Chondrocyte (in vitro differentiated cells): Measurements from ENCODE around the gene SMIM32. TPM values are rescaled to one million over a fixed set of nuclear protein-coding genes. Genes with fewer than 3 reads are reported as not detected.

Source experiments
- DNase-seq: peaks from one replicate; pipeline ENCODE4 v3.0.0; 2021; ENCODE audit warnings: mixed read lengths, low spot score
- H3K27ac Mint-ChIP-seq: one replicate; pipeline ENCODE4 v1.8.0; 2021; ENCODE audit warnings: mild to moderate bottlenecking, moderate library complexity, mixed read lengths; ENCODE audit not compliant: unreplicated experiment
- H3K27me3 Mint-ChIP-seq: 2 replicates; pipeline ENCODE4 v1.8.0; 2021; ENCODE audit warnings: low read depth, mixed read lengths
- H3K36me3 Mint-ChIP-seq: 2 replicates; pipeline ENCODE4 v1.8.0; 2021; ENCODE audit warnings: low read depth, mixed read lengths
- H3K4me1 Mint-ChIP-seq: 2 replicates; pipeline ENCODE4 v1.8.0; 2021; ENCODE audit warnings: low read depth, mild to moderate bottlenecking, mixed read lengths
- H3K4me3 Mint-ChIP-seq: one replicate; pipeline ENCODE4 v1.8.0; 2021; ENCODE audit warnings: mild to moderate bottlenecking, moderate library complexity, mixed read lengths; ENCODE audit not compliant: unreplicated experiment
- H3K9me3 Mint-ChIP-seq: 2 replicates; pipeline ENCODE4 v1.8.0; 2021; ENCODE audit warnings: low read depth, mixed read lengths
- total RNA-seq: library from RNA; stranded (reverse); gene quantifications from 3 replicates; pipeline ENCODE4 v1.2.1, GENCODE V29; 2021
- TF ChIP-seq, protein P1 (sequence below): fragments of 200-600 bp; sonication (generic); IDR thresholded peaks from 2 replicates; pipeline ENCODE4 v1.5.0; 2021; ENCODE audit warnings: antibody characterized with exemption, mild to moderate bottlenecking, moderate library complexity

Gene SMIM32
- total RNA-seq, 1 donor from 2014 or later: not detected

DNA sequence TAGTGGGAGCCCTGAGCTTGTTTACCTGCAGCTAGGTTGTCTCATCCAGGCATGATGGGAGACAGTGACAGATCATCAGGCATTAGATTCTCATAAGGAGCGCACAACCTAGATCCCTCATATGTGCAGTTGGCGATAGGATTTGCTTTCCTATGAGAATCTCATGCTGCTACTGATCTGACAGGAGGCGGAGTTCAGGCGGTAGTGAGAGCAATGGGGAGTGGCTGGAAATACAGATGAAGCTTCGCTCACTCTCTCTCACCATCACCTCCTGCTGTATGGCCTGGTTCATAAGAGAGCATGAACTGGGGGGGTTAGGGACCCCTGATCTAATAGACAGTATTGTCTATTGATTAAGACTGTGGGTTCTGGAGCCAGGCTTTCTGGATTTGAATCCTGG lies 35.4 kb downstream of the SMIM32 start:
- Mint-ChIP-seq H3K36me3 (peaks cover 24% of the 10 kb centered on the region), H3K4me3 (no peak overlapping the region), H3K27me3 (no peaks in the 10 kb centered on the region), H3K9me3 (no peaks in the 10 kb centered on the region), H3K27ac (no peak overlapping the region), H3K4me1 (peaks cover 31% of the 10 kb centered on the region)
- TF ChIP-seq, protein P1, sequence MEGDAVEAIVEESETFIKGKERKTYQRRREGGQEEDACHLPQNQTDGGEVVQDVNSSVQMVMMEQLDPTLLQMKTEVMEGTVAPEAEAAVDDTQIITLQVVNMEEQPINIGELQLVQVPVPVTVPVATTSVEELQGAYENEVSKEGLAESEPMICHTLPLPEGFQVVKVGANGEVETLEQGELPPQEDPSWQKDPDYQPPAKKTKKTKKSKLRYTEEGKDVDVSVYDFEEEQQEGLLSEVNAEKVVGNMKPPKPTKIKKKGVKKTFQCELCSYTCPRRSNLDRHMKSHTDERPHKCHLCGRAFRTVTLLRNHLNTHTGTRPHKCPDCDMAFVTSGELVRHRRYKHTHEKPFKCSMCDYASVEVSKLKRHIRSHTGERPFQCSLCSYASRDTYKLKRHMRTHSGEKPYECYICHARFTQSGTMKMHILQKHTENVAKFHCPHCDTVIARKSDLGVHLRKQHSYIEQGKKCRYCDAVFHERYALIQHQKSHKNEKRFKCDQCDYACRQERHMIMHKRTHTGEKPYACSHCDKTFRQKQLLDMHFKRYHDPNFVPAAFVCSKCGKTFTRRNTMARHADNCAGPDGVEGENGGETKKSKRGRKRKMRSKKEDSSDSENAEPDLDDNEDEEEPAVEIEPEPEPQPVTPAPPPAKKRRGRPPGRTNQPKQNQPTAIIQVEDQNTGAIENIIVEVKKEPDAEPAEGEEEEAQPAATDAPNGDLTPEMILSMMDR: no peak
- DNase-seq: no peak

DNA sequence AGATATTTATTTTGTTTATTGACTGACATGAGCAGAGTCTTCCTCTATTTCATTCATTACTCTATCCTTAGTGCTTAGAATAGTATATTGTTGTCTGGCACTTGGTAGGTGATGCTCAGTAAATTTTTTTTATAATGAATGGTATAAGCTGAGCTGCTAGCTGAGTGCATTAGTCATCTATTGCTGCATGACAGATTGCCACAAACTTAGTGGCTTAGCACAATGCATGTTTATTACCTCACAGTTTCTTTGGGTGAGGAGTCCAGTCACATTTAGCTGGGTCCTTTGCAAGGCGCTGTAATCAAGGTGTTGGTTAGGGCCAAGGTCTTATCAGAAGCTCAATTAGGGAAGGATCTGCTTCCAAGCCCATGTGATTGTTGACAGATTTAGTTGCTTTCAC lies 37.2 kb downstream of the SMIM32 start:
- no peak overlapping the region for H3K27ac Mint-ChIP-seq
- TF ChIP-seq, protein P1: no peak
- peaks cover 21% of the 10 kb centered on the region for H3K36me3 Mint-ChIP-seq
- peaks cover 26% of the 10 kb centered on the region for H3K4me1 Mint-ChIP-seq
- no peaks in the 10 kb centered on the region for H3K27me3 Mint-ChIP-seq
- DNase-seq: no peak
- H3K9me3 Mint-ChIP-seq: no peaks in the 10 kb centered on the region
- no peak overlapping the region for H3K4me3 Mint-ChIP-seq

GRCh38 chr5:136155078-136155477 lies 37.9 kb downstream of the SMIM32 start:
- H3K4me1 Mint-ChIP-seq: peaks cover 21% of the 10 kb centered on the region
- TF ChIP-seq, protein P1: no peak
- H3K4me3 Mint-ChIP-seq: no peak overlapping the region
- DNase-seq: no peak
- H3K27ac Mint-ChIP-seq: no peak overlapping the region
- peaks cover 19% of the 10 kb centered on the region for H3K36me3 Mint-ChIP-seq
- H3K27me3 Mint-ChIP-seq: no peaks in the 10 kb centered on the region
- no peaks in the 10 kb centered on the region for H3K9me3 Mint-ChIP-seq

DNA sequence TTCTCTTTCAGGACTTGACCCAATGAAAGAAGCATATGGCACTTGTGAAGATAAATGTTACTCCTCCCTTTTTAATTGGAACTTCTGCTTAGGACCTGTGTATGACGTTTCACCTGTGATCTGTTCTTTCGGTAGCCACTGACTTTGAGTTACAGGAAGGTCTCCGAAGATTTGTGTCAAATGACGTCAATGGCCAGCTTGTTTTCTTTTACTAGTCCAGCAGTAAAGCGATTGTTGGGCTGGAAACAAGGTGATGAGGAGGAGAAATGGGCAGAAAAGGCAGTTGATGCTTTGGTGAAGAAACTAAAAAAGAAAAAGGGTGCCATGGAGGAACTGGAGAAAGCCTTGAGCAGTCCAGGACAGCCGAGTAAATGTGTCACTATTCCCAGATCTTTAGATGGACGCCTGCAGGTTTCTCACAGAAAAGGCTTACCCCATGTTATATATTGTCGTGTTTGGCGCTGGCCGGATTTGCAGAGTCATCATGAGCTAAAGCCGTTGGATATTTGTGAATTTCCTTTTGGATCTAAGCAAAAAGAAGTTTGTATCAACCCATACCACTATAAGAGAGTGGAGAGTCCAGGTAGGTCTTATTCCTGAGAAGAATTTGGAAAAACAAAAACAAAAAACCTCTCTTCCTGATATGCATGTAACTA lies 39.3 kb downstream of the SMIM32 start:
- no peak for DNase-seq
- Mint-ChIP-seq H3K4me1 (peaks cover 20% of the 10 kb centered on the region), H3K4me3 (no peak overlapping the region), H3K36me3 (peaks cover 19% of the 10 kb centered on the region), H3K27me3 (no peaks in the 10 kb centered on the region), H3K9me3 (no peaks in the 10 kb centered on the region), H3K27ac (no peak overlapping the region)
- TF ChIP-seq, protein P1: no peak

DNA sequence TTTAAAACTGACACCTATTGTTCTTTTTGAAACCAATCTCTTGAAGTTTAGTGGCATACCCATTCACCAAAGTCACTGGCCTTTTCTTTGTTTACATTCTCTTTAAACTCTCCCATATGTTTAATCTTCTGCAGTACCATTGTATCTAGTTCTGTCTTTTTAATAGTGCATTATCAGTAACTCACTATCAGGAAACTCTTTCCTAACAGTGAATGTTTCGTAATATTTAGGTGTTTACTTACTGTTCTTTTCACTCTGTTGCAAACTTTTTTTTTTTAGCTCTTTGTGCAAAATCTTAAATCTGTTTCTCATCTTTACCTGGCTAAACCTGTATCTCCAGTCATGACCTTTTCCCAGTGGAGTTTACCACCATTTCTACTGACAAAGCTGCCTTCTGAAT lies 43.1 kb downstream of the SMIM32 start:
- peaks cover 14% of the 10 kb centered on the region for H3K36me3 Mint-ChIP-seq
- H3K27ac Mint-ChIP-seq: no peak overlapping the region
- no peaks in the 10 kb centered on the region for H3K27me3 Mint-ChIP-seq
- peaks cover 15% of the 10 kb centered on the region for H3K4me1 Mint-ChIP-seq
- DNase-seq: no peak
- no peaks in the 10 kb centered on the region for H3K9me3 Mint-ChIP-seq
- TF ChIP-seq, protein P1: no peak
- H3K4me3 Mint-ChIP-seq: no peak overlapping the region
